Measurements from ENCODE around the gene ENAH. TPM values are rescaled to one million over a fixed set of nuclear protein-coding genes. Genes with fewer than 3 reads are reported as not detected.

ENAH gene
- total RNA-seq, 4 donors from 2014 or later: 18.7 to 60.7 (median 30.5) TPM

DNA sequence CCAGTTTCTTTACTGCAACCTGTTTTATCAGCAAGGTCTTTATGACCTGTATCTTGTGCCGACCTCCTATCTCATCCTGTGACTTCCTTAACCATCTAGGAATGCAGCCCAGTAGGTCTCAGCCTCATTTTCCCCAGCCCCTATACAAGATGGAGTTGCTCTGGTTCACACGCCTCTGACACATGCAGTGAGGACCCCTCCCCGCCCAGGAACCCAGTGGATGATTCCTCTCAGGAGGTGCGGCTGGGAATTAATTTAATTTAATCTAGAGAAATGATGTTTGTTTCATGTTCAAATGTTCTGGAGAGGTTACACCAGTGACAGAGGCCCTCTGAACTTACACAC, 186.1 kb downstream of the ENAH start:
- DNase-seq (ENCODE audit: low spot score): no peak
- no peak for ATAC-seq (ENCODE audit: low FRiP score)
- TF ChIP-seq, protein P1, sequence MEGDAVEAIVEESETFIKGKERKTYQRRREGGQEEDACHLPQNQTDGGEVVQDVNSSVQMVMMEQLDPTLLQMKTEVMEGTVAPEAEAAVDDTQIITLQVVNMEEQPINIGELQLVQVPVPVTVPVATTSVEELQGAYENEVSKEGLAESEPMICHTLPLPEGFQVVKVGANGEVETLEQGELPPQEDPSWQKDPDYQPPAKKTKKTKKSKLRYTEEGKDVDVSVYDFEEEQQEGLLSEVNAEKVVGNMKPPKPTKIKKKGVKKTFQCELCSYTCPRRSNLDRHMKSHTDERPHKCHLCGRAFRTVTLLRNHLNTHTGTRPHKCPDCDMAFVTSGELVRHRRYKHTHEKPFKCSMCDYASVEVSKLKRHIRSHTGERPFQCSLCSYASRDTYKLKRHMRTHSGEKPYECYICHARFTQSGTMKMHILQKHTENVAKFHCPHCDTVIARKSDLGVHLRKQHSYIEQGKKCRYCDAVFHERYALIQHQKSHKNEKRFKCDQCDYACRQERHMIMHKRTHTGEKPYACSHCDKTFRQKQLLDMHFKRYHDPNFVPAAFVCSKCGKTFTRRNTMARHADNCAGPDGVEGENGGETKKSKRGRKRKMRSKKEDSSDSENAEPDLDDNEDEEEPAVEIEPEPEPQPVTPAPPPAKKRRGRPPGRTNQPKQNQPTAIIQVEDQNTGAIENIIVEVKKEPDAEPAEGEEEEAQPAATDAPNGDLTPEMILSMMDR (IDR thresholded peaks at IDR 0.05): no peak

DNA sequence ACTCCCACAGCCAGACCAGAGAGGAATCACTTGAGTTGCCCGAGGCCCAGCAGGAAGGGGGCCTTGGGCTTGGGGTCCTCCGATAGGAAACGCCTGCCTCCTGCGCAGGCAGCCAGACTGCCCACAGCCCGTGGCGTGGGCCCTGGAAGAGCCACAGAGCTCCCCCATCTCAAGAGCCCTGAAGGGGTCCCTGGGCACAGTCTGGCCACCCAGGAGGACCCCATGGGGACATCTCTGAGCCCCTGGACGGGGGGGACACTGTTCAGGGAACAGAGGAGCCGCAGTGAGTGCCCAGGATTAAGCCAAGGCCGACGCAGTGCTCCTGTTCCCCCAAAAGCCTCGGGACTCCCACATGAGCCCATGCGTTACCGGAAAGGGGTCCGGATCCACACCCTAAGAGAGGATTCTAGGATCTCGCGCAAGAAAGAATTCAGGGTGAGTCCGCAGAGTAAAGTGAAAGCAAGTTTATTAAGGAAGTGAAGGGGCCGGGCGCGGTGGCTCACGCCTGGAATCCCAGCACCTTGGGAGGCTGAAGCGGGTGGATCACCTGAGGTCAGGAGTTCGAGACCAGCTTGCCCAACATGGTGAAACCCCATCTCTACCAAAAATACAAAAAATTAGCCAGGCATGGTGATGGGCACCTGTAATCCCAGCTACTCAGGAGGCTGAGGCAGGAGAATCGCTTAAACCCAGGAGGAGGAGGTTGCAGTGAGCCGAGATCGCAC, 187.0 kb downstream of the ENAH start:
- no peak for DNase-seq (ENCODE audit: low spot score)
- ATAC-seq (ENCODE audit: low FRiP score): no peak
- TF ChIP-seq, protein P1 (IDR thresholded peaks at IDR 0.05): no peak

DNA sequence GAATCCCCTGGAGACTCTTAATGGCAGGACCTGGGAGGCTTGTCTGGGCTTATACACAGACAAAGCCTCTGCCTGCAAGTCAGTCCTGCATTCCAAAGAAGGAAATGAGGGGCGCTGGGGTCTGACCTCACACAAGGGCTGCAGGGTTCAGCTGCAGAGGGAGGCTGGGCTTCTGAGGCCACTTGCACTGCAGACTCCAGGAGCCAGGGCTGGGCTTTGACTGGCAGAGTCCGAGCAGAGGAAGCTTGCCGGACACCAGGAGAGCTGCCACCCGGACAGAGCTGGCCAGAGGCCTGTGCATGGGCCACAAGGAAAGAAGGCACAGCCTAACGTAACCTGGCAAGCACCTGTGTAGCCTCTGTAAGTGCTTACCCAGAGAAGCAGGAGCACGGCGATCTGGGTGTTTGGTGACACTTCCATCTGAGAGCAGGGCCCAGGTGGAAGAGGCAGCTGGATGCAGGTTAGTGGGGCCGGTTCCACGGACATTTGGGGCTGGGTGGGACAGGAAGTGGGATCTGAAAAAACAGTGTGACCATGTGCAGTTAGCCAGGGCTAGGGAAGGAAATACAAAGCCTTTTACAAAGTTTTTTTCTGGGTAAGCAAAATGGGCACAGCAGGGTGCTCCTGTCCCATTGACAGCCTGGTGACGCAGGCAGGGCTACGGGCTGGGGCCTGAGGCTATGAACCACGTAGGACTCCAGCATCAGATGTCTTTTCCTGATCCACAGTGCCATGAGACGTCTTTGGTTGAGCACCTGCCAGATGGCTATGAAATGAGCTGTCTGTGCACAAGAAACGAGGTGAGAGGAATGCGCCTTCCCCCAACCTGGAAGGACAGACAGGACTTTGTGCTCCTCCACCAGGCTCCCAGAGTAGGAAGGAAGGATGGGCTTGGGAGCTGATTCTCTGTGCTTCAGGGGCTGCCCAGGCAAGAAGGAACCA, 187.8 kb downstream of the ENAH start:
- no peak for DNase-seq (ENCODE audit: low spot score)
- TF ChIP-seq, protein P1 (IDR thresholded peaks at IDR 0.05): no peak
- ATAC-seq (ENCODE audit: low FRiP score): no peak

DNA sequence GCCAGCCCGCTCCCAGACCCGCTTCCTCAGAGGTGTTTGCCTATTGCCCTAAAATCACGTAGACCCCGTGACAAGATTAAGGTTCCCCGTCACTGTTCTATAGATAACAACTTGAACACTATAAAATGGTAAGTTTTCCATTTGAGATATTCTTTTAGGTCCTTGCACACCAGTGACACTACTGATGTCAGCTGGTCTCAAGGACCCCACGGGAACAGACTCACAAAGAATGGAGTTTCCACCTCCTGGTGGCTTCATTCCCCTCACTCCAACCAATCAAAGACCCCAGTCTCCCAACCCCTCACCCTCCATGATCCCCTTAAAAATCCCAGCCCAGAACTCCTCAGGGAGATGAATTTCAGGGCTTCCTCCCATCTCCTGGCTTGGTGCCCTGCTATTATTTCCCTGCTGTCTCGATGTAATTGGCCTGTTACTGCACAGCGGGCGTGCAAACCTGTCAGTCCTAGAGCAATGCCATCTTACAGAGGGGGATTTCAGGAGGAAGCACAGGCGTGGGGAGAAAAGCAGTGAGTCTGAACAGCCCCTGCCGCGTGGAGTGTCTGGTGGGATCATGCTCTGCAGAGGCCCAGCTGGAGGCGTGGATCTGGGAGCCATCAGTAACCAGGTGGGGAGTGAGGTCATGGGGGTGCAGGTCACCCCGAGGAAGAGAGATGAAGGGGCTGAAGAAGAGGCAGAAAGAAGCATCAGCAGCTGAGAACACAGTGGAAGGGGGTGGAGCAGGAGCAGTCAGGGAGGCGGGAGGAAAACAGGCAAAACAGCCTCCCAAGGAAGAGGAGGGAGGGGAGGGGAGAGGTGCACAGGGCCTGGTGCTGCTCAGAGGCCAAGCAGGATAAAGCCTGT, 190.0 kb downstream of the ENAH start:
- ATAC-seq (ENCODE audit: low FRiP score) (no peak), DNase-seq (ENCODE audit: low spot score) (no peak)
- TF ChIP-seq, protein P1 (IDR thresholded peaks at IDR 0.05): no peak

DNA sequence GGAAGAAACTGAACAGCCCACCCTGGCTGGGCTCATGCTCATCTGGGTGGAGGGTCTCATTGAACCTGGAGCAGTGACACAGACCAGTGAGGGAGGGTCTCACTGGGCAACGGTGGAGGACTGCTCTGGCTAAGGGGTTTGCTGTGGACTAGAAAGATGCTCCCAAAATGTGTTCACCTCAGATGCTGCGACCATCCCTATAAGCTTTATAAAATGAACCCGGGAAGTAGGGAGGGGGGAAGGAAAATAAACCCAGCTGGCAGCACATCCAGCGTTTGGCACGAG, 190.6 kb downstream of the ENAH start:
- TF ChIP-seq, protein P1 (IDR thresholded peaks at IDR 0.05): no peak
- ATAC-seq (ENCODE audit: low FRiP score): no peak
- no peak for DNase-seq (ENCODE audit: low spot score)

DNA sequence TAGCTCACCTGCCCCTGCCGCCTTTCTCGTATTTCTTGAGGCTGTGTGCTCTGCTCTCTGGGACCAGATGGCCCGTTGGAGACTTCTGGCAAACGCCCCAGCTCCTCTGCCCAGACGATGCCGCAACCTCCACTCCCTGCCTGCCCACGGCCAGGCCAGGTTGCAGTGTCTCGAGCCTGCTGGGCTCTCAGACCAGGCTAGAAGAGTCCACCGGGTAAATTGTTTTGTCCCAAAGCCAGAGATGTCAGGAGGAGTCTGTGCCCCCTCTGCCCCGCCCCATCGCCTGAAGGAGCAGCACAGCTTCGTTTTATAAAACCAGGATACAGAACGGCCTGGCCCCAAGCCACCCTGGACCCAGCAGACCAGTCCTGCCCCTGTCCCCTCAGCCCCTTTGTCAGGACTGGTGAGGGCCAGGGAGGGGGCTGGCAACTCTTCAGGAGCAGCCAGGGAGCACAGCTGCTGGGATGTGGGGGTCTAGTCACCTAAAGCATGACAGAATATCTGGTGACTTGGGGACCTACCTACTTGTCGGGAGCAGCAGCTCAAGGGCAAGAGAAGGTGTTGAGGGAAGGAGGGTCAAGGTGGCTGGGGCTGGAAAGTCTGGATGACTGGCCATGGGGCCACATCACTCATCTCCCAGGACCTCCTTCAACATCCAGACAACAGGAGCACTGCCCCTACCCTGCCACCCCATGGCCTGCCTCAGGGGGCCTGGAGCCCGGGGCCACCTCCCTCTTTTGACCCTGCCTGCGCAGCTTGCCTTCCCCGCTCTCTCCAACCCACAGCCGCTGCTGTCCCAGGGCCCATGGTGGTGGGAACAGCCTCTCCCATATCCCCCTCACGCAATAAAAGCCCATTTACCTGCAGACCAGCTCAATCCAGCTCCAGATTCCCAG, 191.1 kb downstream of the ENAH start:
- ATAC-seq (ENCODE audit: low FRiP score): no peak
- TF ChIP-seq, protein P1 (IDR thresholded peaks at IDR 0.05): no peak

More for the DNA sequence above, 191.1 kb downstream of the ENAH start:
- no peak for DNase-seq (ENCODE audit: low spot score)
